T-helper 1 cell treated with Interleukin-12 subunit alpha and Interleukin-12 subunit beta and Interleukin-4 antibody, amounts not matched to agents 30 ng/mL and 1 ng/mL, for 36 hours (primary cell): ENCODE results near the gene ZNF30. TPM values are rescaled to one million over a fixed set of nuclear protein-coding genes. Genes with fewer than 3 reads are reported as not detected.
"Not testable (repeated sequence)": the region's sequence is repeated elsewhere in the genome, so short reads cannot be mapped to it uniquely, and the experiment has no call there.

ENCODE experiments used
- intact Hi-C: fragments of 100-400 bp; cut with micrococcal nuclease; formaldehyde crosslinking; loops from one replicate; pipeline ENCODE4 v1.15.1; 2024
- total RNA-seq: library from RNA; stranded (reverse); gene quantifications from 2 replicates; pipeline ENCODE4 v1.2.3, GENCODE V29; 2022

The ZNF30 gene
- total RNA-seq, 1 donor from 2014 or later: 3.2 TPM

GRCh38 chr19:34960103-34960805 lies 33.6 kb downstream of the ZNF30 start:
- intact Hi-C loops: loop anchor here (5.0 kb wide), 1 partner anchor 283 kb away; the partner anchor contains the start of genes SCGB2B2 and ZNF302

- intact Hi-C loops: loop anchor here (5.0 kb wide), 1 partner anchor 284 kb away; the partner anchor contains the start of genes SCGB2B2 and ZNF302
Observed at GRCh38 chr19:34960940-34961679, 34.4 kb downstream of the ZNF30 start.

- intact Hi-C loops: loop anchor here (2.0 to 5.0 kb wide), 2 partner anchors 227 to 285 kb away; partner anchors contain the start of genes SCGB2B2, ZNF181 and ZNF302
Observed at GRCh38 chr19:34961775-34962686, 35.3 kb downstream of the ZNF30 start.

GRCh38 chr19:34962687-34963572 lies 36.2 kb downstream of the ZNF30 start:
- intact Hi-C loops: loop anchor here (2.0 to 5.0 kb wide), 2 partner anchors 228 to 286 kb away; partner anchors contain the start of genes SCGB2B2, ZNF181 and ZNF302

- intact Hi-C loops: loop anchor here (1.0 to 5.0 kb wide), 4 partner anchors 178 to 286 kb away; partner anchors contain the start of genes SCGB2B2, ZNF181, ZNF302 and ZNF599
Observed at GRCh38 chr19:34963573-34964406, 37.1 kb downstream of the ZNF30 start, which contains the start of gene ZNF792. Gene ZNF792, minus strand, starts transcription at chr19:34964229. Its CDS starts 567 bp downstream, at chr19:34963662.

GRCh38 chr19:34964598-34964997 lies 37.9 kb downstream of the ZNF30 start:
- intact Hi-C loops: loop anchor here (1.0 to 5.0 kb wide), 3 partner anchors 177 to 287 kb away; partner anchors contain the start of genes SCGB2B2, ZNF302 and ZNF599

GRCh38 chr19:34965505-34965904 lies 38.8 kb downstream of the ZNF30 start:
- intact Hi-C loops: loop anchor here (2.0 kb wide), 1 partner anchor 193 kb away; the partner anchor contains the start of gene ZNF599

GRCh38 chr19:34967551-34967950 lies 40.8 kb downstream of the ZNF30 start:
- intact Hi-C loops: no loop called here

- intact Hi-C loops: no loop called here
Observed at GRCh38 chr19:34969721-34970120, 43.0 kb downstream of the ZNF30 start.

GRCh38 chr19:34970185-34970780 lies 43.6 kb downstream of the ZNF30 start:
- intact Hi-C loops: not testable (repeated sequence)

- intact Hi-C loops: no loop called here
Observed at GRCh38 chr19:34972163-34972705, 45.5 kb downstream of the ZNF30 start.

- intact Hi-C loops: no loop called here
Observed at GRCh38 chr19:34974646-34975045, 47.9 kb downstream of the ZNF30 start.

GRCh38 chr19:34975056-34975455 lies 48.4 kb downstream of the ZNF30 start:
- intact Hi-C loops: no loop called here

- intact Hi-C loops: no loop called here
Observed at GRCh38 chr19:34976611-34977010, 49.9 kb downstream of the ZNF30 start.

GRCh38 chr19:34979819-34980640 lies 53.3 kb downstream of the ZNF30 start:
- intact Hi-C loops: no loop called here

- intact Hi-C loops: no loop called here
Observed at GRCh38 chr19:34982275-34982674, 55.6 kb downstream of the ZNF30 start.

- intact Hi-C loops: loop anchor here (2.0 kb wide), 1 partner anchor 17 kb away; the partner anchor contains the start of gene GRAMD1A
Observed at GRCh38 chr19:34983786-34984185, 57.1 kb downstream of the ZNF30 start.
